PFSK-1 (cell line): ENCODE results near the gene SERPINI1.

ENCODE experiments used
- POLR2AphosphoS5 ChIP-seq: IDR thresholded peaks from 2 replicates; pipeline ENCODE4 v1.6.1; 2012; ENCODE audit warnings: low read depth, mild to moderate bottlenecking, control low read depth, low read length, moderate library complexity
- SIN3A ChIP-seq: IDR thresholded peaks from 2 replicates; pipeline ENCODE4 v1.6.1; 2012; ENCODE audit warnings: mild to moderate bottlenecking, low read length, moderate library complexity, borderline replicate concordance; ENCODE audit not compliant: insufficient read depth
- TAF1 ChIP-seq: IDR thresholded peaks from 2 replicates; pipeline ENCODE4 v1.6.1; 2012; ENCODE audit warnings: low read length, control low read depth, borderline replicate concordance; ENCODE audit not compliant: insufficient read depth
- TF ChIP-seq, protein P1 (sequence below), 2 experiments: IDR thresholded peaks; 2 replicates each; pipeline versions ENCODE4 v1.6.1 to v1.8.0; 2011 to 2012; ENCODE audit warnings: low read depth in 2 of 2, low read length in 2 of 2, control low read depth in 1 of 2, inconsistent platforms in 1 of 2, mild to moderate bottlenecking in 1 of 2, moderate library complexity in 1 of 2; ENCODE audit not compliant: insufficient read depth in 1 of 2

GRCh38 chr3:167749728-167750127 is 14.2 kb downstream of the SERPINI1 start:
- TF ChIP-seq POLR2AphosphoS5 (no peak), TAF1 (no peak), SIN3A (no peak)
- TF ChIP-seq, protein P1, sequence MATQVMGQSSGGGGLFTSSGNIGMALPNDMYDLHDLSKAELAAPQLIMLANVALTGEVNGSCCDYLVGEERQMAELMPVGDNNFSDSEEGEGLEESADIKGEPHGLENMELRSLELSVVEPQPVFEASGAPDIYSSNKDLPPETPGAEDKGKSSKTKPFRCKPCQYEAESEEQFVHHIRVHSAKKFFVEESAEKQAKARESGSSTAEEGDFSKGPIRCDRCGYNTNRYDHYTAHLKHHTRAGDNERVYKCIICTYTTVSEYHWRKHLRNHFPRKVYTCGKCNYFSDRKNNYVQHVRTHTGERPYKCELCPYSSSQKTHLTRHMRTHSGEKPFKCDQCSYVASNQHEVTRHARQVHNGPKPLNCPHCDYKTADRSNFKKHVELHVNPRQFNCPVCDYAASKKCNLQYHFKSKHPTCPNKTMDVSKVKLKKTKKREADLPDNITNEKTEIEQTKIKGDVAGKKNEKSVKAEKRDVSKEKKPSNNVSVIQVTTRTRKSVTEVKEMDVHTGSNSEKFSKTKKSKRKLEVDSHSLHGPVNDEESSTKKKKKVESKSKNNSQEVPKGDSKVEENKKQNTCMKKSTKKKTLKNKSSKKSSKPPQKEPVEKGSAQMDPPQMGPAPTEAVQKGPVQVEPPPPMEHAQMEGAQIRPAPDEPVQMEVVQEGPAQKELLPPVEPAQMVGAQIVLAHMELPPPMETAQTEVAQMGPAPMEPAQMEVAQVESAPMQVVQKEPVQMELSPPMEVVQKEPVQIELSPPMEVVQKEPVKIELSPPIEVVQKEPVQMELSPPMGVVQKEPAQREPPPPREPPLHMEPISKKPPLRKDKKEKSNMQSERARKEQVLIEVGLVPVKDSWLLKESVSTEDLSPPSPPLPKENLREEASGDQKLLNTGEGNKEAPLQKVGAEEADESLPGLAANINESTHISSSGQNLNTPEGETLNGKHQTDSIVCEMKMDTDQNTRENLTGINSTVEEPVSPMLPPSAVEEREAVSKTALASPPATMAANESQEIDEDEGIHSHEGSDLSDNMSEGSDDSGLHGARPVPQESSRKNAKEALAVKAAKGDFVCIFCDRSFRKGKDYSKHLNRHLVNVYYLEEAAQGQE (IDR thresholded peaks at IDR 0.05; ENCODE audit: insufficient read depth in 1 of 2, low read depth in 2 of 2, low read length in 2 of 2): no peak
